H9 (cell line): ENCODE measurements around the gene LONRF3. TPM values are rescaled to one million over a fixed set of nuclear protein-coding genes. Genes with fewer than 3 reads are reported as not detected.

Experiments
- DNase-seq: peaks from one replicate; pipeline ENCODE4 v3.0.0-alpha.2; 2017
- H2AFZ ChIP-seq: one replicate; pipeline ENCODE4 v1.6.1; 2013; ENCODE audit warnings: mild to moderate bottlenecking, low read length, control low read depth, moderate library complexity
- H2AK5ac ChIP-seq: 2 replicates; pipeline ENCODE4 v1.6.1; 2013; ENCODE audit warnings: low read length, control low read depth, mixed read lengths; ENCODE audit not compliant: insufficient read length
- H2BK120ac ChIP-seq: one replicate; pipeline ENCODE4 v1.6.1; 2013; ENCODE audit warnings: low read depth, mild to moderate bottlenecking, low read length, control low read depth, inconsistent platforms; ENCODE audit not compliant: poor library complexity, severe bottlenecking
- H2BK12ac ChIP-seq: 2 replicates; pipeline ENCODE4 v1.6.1; 2013; ENCODE audit warnings: low read length, control low read depth, mixed read lengths, low read depth; ENCODE audit not compliant: insufficient read length
- H2BK15ac ChIP-seq: 2 replicates; pipeline ENCODE4 v1.6.1; 2013; ENCODE audit warnings: low read depth, low read length, control low read depth
- H2BK20ac ChIP-seq: one replicate; pipeline ENCODE4 v1.6.1; 2013; ENCODE audit warnings: low read depth, mild to moderate bottlenecking, low read length, control low read depth, inconsistent platforms; ENCODE audit not compliant: poor library complexity, severe bottlenecking
- H2BK5ac ChIP-seq: 2 replicates; pipeline ENCODE4 v1.6.1; 2013; ENCODE audit warnings: low read length, control low read depth, mixed read lengths; ENCODE audit not compliant: insufficient read length
- H3K14ac ChIP-seq: 2 replicates; pipeline ENCODE4 v1.6.1; 2013; ENCODE audit warnings: low read length, control low read depth; ENCODE audit not compliant: insufficient read depth
- H3K18ac ChIP-seq: 2 replicates; pipeline ENCODE4 v1.6.1; 2013; ENCODE audit warnings: low read depth, mild to moderate bottlenecking, mixed read lengths, low read length, control low read depth; ENCODE audit not compliant: insufficient read length
- H3K23ac ChIP-seq: 2 replicates; pipeline ENCODE4 v1.6.1; 2013; ENCODE audit warnings: low read length, control low read depth, mixed read lengths, low read depth; ENCODE audit not compliant: insufficient read length
- H3K23me2 ChIP-seq: 2 replicates; pipeline ENCODE4 v1.6.1; 2013; ENCODE audit warnings: low read depth, mild to moderate bottlenecking, mixed read lengths, low read length, control low read depth; ENCODE audit not compliant: insufficient read length, poor library complexity, severe bottlenecking
- H3K27ac ChIP-seq: 2 replicates; pipeline ENCODE4 v1.5.1; 2013; ENCODE audit warnings: low read length, control low read depth, mixed read lengths, low read depth; ENCODE audit not compliant: insufficient read length
- H3K27me3 ChIP-seq: 2 replicates; pipeline ENCODE4 v1.6.1; 2013; ENCODE audit warnings: low read length, control low read depth, inconsistent platforms; ENCODE audit not compliant: insufficient read depth
- H3K4ac ChIP-seq: 2 replicates; pipeline ENCODE4 v1.6.1; 2013; ENCODE audit warnings: low read depth, mild to moderate bottlenecking, control low read depth, inconsistent platforms, low read length, moderate library complexity
- H3K4me1 ChIP-seq: 2 replicates; pipeline ENCODE4 v1.6.1; 2013; ENCODE audit warnings: low read length, control low read depth, inconsistent platforms; ENCODE audit not compliant: insufficient read depth
- H3K4me2 ChIP-seq: 2 replicates; pipeline ENCODE4 v1.6.1; 2013; ENCODE audit warnings: low read length, control low read depth, mixed read lengths; ENCODE audit not compliant: insufficient read length, insufficient read depth
- H3K56ac ChIP-seq: 2 replicates; pipeline ENCODE4 v1.6.1; 2013; ENCODE audit warnings: low read depth, mild to moderate bottlenecking, mixed read lengths, low read length, control low read depth; ENCODE audit not compliant: insufficient read length
- H3K79me1 ChIP-seq: 2 replicates; pipeline ENCODE4 v1.6.1; 2013; ENCODE audit warnings: low read depth, mild to moderate bottlenecking, moderate library complexity, low read length, control low read depth, inconsistent platforms; ENCODE audit not compliant: insufficient read depth, poor library complexity, severe bottlenecking
- H3K79me2 ChIP-seq: 2 replicates; pipeline ENCODE4 v1.6.1; 2013; ENCODE audit warnings: low read length, control low read depth, inconsistent platforms; ENCODE audit not compliant: insufficient read depth
- H3K9ac ChIP-seq: 2 replicates; pipeline ENCODE4 v1.6.1; 2013; ENCODE audit warnings: low read length, control low read depth, mixed read lengths; ENCODE audit not compliant: insufficient read length; ENCODE audit errors: extremely low read depth
- H3K9me3 ChIP-seq: one replicate; pipeline ENCODE4 v1.6.1; 2013; ENCODE audit warnings: low read depth, low read length, inconsistent platforms; ENCODE audit not compliant: control insufficient read depth
- H3T11ph ChIP-seq: one replicate; pipeline ENCODE4 v1.6.1; 2013; ENCODE audit warnings: mild to moderate bottlenecking, low read length, control low read depth, inconsistent platforms
- H4K20me1 ChIP-seq: one replicate; pipeline ENCODE4 v1.6.1; 2013; ENCODE audit not compliant: control insufficient read depth, insufficient read length, insufficient read depth
- H4K5ac ChIP-seq: 2 replicates; pipeline ENCODE4 v1.6.1; 2013; ENCODE audit warnings: low read depth, mild to moderate bottlenecking, mixed read lengths, low read length, control low read depth; ENCODE audit not compliant: insufficient read length
- H4K8ac ChIP-seq: replicated peaks from 2 replicates; pipeline ENCODE4 v1.6.1; 2013; ENCODE audit warnings: low read length, control low read depth, mixed read lengths, low read depth; ENCODE audit not compliant: insufficient read length
- H4K91ac ChIP-seq: 2 replicates; pipeline ENCODE4 v1.6.1; 2013; ENCODE audit warnings: low read depth, mild to moderate bottlenecking, moderate library complexity, mixed read lengths, low read length, control low read depth; ENCODE audit not compliant: insufficient read length
- H3K27ac Mint-ChIP-seq, 3 experiments: 2 replicates in 2 of 3; 3 replicates in 1 of 3; pipeline ENCODE4 v1.8.0; 2020 to 2021; ENCODE audit warnings: mixed read lengths in 3 of 3, mild to moderate bottlenecking in 1 of 3, moderate library complexity in 1 of 3
- H3K27me3 Mint-ChIP-seq: 2 replicates; pipeline ENCODE4 v1.8.0; 2021; ENCODE audit warnings: low read depth, mild to moderate bottlenecking, moderate library complexity, mixed read lengths
- H3K36me3 Mint-ChIP-seq, 3 experiments: 2 replicates in 2 of 3; 3 replicates in 1 of 3; pipeline ENCODE4 v1.8.0; 2020 to 2021; ENCODE audit warnings: low read depth in 3 of 3, mixed read lengths in 3 of 3; ENCODE audit not compliant: insufficient read depth in 1 of 3
- H3K4me1 Mint-ChIP-seq, 2 experiments: 2 replicates each; pipeline ENCODE4 v1.8.0; 2020; ENCODE audit warnings: mixed read lengths in 2 of 2
- H3K4me3 Mint-ChIP-seq, 2 experiments: 2 replicates in 1 of 2; 3 replicates in 1 of 2; pipeline ENCODE4 v1.8.0; 2020 to 2021; ENCODE audit warnings: mild to moderate bottlenecking in 2 of 2, mixed read lengths in 2 of 2, moderate library complexity in 1 of 2
- H3K9me3 Mint-ChIP-seq, 2 experiments: 2 replicates in 1 of 2; 3 replicates in 1 of 2; pipeline ENCODE4 v1.8.0; 2020; ENCODE audit warnings: mild to moderate bottlenecking in 2 of 2, mixed read lengths in 2 of 2, moderate library complexity in 1 of 2
- WGBS: extraction: QIAGEN DNeasy Blood & Tissue Kit; methylation state at CpG from one replicate; pipeline ENCODE4 v1.1.7; 2013; ENCODE audit warnings: missing lambda C conversion rate, low lambda C conversion rate, mixed read lengths; ENCODE audit not compliant: insufficient read length; ENCODE audit errors: extremely low coverage; 5-methylcytosine and 5-hydroxymethylcytosine counted together
- total RNA-seq: library from RNA; stranded (reverse); gene quantifications from 2 replicates; pipeline ENCODE4 v1.2.1, GENCODE V29; 2021
- TF ChIP-seq, protein P1 (sequence below): fragments of 200-600 bp; sonication (generic); conservative IDR thresholded peaks from 3 replicates; pipeline ENCODE4 v1.8.0; 2021; ENCODE audit warnings: antibody characterized with exemption, mild to moderate bottlenecking

LONRF3 gene
- total RNA-seq, 1 experiment from 2014 or later: 0.33 TPM

- Mint-ChIP-seq H3K36me3 (peaks cover 5 to 10% (median 6%) of the 10 kb centered on the region in 3 experiments; a peak in 5 of 7 replicates), H3K27ac (no peak overlapping the region), H3K9me3 (peaks cover 72% of the 10 kb centered on the region in 2 experiments), H3K4me3 (no peak overlapping the region), H3K4me1 (peaks cover 11 to 20% of the 10 kb centered on the region in 2 experiments), H3K27me3 (peaks cover 42% of the 10 kb centered on the region)
- Histone ChIP-seq H2BK15ac (no peak overlapping the region), H4K5ac (no peak overlapping the region), H2AFZ (no peak overlapping the region), H3T11ph (no peak overlapping the region), H3K14ac (no peak overlapping the region), H4K8ac (no peak overlapping the region), H2AK5ac (no peak overlapping the region), H4K91ac (no peak overlapping the region), H3K4ac (no peak overlapping the region), H3K23me2 (no peaks in the 10 kb centered on the region), H3K9ac (no peak overlapping the region), H3K18ac (no peak overlapping the region), H2BK12ac (no peak overlapping the region), H3K4me2 (no peak overlapping the region), H2BK120ac (no peak overlapping the region), H3K27me3 (no peaks in the 10 kb centered on the region), H3K27ac (no peak overlapping the region), H3K79me1 (no peaks in the 10 kb centered on the region), H4K20me1 (no peaks in the 10 kb centered on the region), H3K79me2 (no peaks in the 10 kb centered on the region), H2BK20ac (no peak overlapping the region), H3K9me3 (peaks cover 25% of the 10 kb centered on the region), H3K4me1 (peaks cover 3% of the 10 kb centered on the region; the same call in 1 of the 2 replicates), H3K23ac (no peak overlapping the region), H2BK5ac (no peak overlapping the region), H3K56ac (no peak overlapping the region)
- no peak for DNase-seq
- TF ChIP-seq, protein P1, sequence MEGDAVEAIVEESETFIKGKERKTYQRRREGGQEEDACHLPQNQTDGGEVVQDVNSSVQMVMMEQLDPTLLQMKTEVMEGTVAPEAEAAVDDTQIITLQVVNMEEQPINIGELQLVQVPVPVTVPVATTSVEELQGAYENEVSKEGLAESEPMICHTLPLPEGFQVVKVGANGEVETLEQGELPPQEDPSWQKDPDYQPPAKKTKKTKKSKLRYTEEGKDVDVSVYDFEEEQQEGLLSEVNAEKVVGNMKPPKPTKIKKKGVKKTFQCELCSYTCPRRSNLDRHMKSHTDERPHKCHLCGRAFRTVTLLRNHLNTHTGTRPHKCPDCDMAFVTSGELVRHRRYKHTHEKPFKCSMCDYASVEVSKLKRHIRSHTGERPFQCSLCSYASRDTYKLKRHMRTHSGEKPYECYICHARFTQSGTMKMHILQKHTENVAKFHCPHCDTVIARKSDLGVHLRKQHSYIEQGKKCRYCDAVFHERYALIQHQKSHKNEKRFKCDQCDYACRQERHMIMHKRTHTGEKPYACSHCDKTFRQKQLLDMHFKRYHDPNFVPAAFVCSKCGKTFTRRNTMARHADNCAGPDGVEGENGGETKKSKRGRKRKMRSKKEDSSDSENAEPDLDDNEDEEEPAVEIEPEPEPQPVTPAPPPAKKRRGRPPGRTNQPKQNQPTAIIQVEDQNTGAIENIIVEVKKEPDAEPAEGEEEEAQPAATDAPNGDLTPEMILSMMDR: no peak
- WGBS: no CpG with 5 or more reads among the region's 1 CpG
Observed at GRCh38 chrX:118989886-118990285, 15.5 kb downstream of the LONRF3 start.
